Smooth muscle cell (in vitro differentiated cells): ENCODE measurements around the gene FAM193B. TPM values are rescaled to one million over a fixed set of nuclear protein-coding genes. Genes with fewer than 3 reads are reported as not detected.
A peak's percentile ranks its signal among the peaks of the same experiment; 100 is the strongest.

Experiments
- DNase-seq: peaks from one replicate; lab custom pipeline; 2025; ENCODE audit not compliant: unreplicated experiment; lab: John Stamatoyannopoulos, UW
- H2AFZ ChIP-seq: fragments of 200-600 bp; sonication (generic); 2 replicates; pipeline ENCODE4 v1.6.0; 2016; ENCODE audit warnings: antibody characterized with exemption, low read depth, mild to moderate bottlenecking
- H3F3A ChIP-seq: fragments of 200-600 bp; sonication (generic); 2 replicates; pipeline ENCODE4 v1.6.0; 2017; ENCODE audit warnings: antibody characterized with exemption, low read depth
- H3K27ac ChIP-seq: fragments of 200-600 bp; sonication (generic); 2 replicates; pipeline ENCODE4 v1.5.1; 2016; ENCODE audit warnings: low read depth, mild to moderate bottlenecking
- H3K27me3 ChIP-seq: fragments of 200-600 bp; sonication (generic); 2 replicates; pipeline ENCODE4 v1.6.1; 2016; ENCODE audit warnings: low read depth, mild to moderate bottlenecking
- H3K36me3 ChIP-seq: fragments of 200-600 bp; sonication (generic); 2 replicates; pipeline ENCODE4 v1.5.1; 2016; ENCODE audit warnings: low read depth
- H3K4me1 ChIP-seq: fragments of 200-600 bp; sonication (generic); 2 replicates; pipeline ENCODE4 v1.5.1; 2016; ENCODE audit warnings: low read depth
- H3K4me2 ChIP-seq: fragments of 200-600 bp; sonication (generic); 2 replicates; pipeline ENCODE4 v1.6.0; 2016; ENCODE audit warnings: mild to moderate bottlenecking
- H3K4me3 ChIP-seq: fragments of 200-600 bp; sonication (generic); 2 replicates; pipeline ENCODE4 v1.5.1; 2016; ENCODE audit warnings: mild to moderate bottlenecking
- H3K79me2 ChIP-seq: fragments of 200-600 bp; sonication (generic); 2 replicates; pipeline ENCODE4 v1.6.0; 2016; ENCODE audit warnings: low read depth, mild to moderate bottlenecking
- H3K9ac ChIP-seq: fragments of 200-600 bp; sonication (generic); 2 replicates; pipeline ENCODE4 v1.6.0; 2016; ENCODE audit warnings: low read depth
- H3K9me3 ChIP-seq: fragments of 200-600 bp; sonication (generic); replicated peaks from 2 replicates; pipeline ENCODE4 v1.5.1; 2016; ENCODE audit warnings: low read depth
- H4K20me1 ChIP-seq: fragments of 200-600 bp; sonication (generic); 2 replicates; pipeline ENCODE4 v1.6.0; 2016; ENCODE audit warnings: low read depth
- WGBS: methylation state at CpG from one replicate; pipeline ENCODE4 v1.1.7; 2016; ENCODE audit warnings: low lambda C conversion rate; 5-methylcytosine and 5-hydroxymethylcytosine counted together
- polyA plus RNA-seq: library from polyadenylated mRNA; unstranded; fragments of >200 nt; fragmentation: Nextera tagmentation; extraction: Ambion mirVana; gene quantifications from 2 replicates; pipeline ENCODE4 v1.2.1, GENCODE V29; 2016
- total RNA-seq: library from RNA; depleted of rRNA; stranded (reverse); fragments of >200 nt; gene quantifications from 2 replicates; pipeline ENCODE4 v1.2.3, GENCODE V29; 2014
- TF ChIP-seq, protein P1 (sequence below): fragments of 200-600 bp; sonication (generic); IDR thresholded peaks from 2 replicates; pipeline ENCODE4 v1.5.1; 2017; ENCODE audit warnings: borderline replicate concordance, mild to moderate bottlenecking, antibody characterized with exemption; ENCODE audit not compliant: insufficient read depth, poor library complexity, severe bottlenecking

FAM193B gene
- total and polyA plus RNA-seq, 2 experiments from 2014 or later, result 28.3 to 42.8 TPM

DNA sequence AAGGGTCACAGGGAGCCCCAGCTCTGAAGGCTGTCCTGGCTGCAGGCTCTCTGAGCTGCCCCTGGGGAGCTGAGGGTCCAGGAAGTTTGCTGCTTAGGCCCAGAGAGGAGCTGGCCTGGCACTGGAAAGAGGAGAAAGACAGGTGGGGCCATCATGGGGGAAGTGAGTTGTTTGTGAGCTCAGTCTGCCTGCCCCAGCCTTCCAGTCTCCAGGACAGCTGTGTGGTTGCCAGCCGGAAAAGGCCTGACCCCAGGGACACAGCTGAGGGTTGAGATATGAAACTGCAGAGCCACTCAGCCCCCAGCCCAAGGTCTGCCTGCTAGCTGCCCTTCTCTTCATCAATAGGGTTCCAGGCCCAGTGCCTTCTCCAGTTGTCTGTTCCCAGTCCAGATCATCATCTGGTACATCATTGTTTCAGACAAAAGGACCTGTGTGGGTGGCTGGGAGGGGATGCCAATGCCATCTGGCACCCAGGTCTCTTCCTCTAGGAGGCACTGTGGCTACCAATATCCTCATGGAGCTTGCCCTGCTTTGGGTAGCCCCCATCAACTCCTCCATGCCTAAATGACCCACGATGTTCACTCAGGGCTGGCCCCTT, 33.3 kb downstream of the FAM193B start:
- no peak for DNase-seq
- no peaks in the 10 kb centered on the region for H3K36me3 ChIP-seq

DNA sequence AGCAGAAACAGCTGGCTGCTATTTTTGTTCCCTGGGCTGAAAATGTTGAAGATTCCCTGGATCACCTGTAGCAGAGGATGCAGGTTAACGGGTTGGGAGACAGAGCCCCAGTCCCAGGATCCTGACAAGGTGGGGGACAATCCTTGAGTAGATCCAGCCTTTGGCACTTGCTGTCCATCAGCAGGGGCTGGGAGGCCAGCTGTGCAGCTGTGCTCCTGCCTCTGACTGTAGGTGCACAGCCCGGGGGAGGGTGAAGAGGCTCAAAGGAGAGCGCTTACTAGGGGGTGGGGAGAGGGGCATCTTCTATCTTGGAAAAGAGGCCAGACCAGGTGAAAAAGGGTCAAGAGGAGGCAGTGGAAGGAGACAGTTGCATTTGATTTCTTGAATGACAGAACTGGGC, 34.1 kb downstream of the FAM193B start:
- Histone ChIP-seq H3K4me3 (no peak overlapping the region), H2AFZ (no peak overlapping the region), H3K27ac (peak overlapping the region; percentile 52), H3K9ac (no peak overlapping the region), H3K4me2 (no peak overlapping the region), H3K4me1 (peaks cover 7% of the 10 kb centered on the region), H3K9me3 (no peaks in the 10 kb centered on the region), H4K20me1 (no peaks in the 10 kb centered on the region), H3K27me3 (no peaks in the 10 kb centered on the region), H3K79me2 (peaks cover 13% of the 10 kb centered on the region), H3K36me3 (no peaks in the 10 kb centered on the region), H3F3A (peaks cover 9% of the 10 kb centered on the region)
- no peak for DNase-seq
- TF ChIP-seq, protein P1, sequence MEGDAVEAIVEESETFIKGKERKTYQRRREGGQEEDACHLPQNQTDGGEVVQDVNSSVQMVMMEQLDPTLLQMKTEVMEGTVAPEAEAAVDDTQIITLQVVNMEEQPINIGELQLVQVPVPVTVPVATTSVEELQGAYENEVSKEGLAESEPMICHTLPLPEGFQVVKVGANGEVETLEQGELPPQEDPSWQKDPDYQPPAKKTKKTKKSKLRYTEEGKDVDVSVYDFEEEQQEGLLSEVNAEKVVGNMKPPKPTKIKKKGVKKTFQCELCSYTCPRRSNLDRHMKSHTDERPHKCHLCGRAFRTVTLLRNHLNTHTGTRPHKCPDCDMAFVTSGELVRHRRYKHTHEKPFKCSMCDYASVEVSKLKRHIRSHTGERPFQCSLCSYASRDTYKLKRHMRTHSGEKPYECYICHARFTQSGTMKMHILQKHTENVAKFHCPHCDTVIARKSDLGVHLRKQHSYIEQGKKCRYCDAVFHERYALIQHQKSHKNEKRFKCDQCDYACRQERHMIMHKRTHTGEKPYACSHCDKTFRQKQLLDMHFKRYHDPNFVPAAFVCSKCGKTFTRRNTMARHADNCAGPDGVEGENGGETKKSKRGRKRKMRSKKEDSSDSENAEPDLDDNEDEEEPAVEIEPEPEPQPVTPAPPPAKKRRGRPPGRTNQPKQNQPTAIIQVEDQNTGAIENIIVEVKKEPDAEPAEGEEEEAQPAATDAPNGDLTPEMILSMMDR, result no peak
- WGBS, result 100% methylated on average over 3 of the region's 3 CpGs

More for the DNA sequence above, 33.3 kb downstream of the FAM193B start:
- Histone ChIP-seq H3K9ac (no peak overlapping the region), H3K4me2 (no peak overlapping the region), H3K4me1 (peaks cover 2% of the 10 kb centered on the region), H3K27ac (no peak overlapping the region), H3K27me3 (no peaks in the 10 kb centered on the region), H3K79me2 (peaks cover 6% of the 10 kb centered on the region), H4K20me1 (no peaks in the 10 kb centered on the region), H2AFZ (no peak overlapping the region), H3K9me3 (no peaks in the 10 kb centered on the region), H3K4me3 (no peak overlapping the region), H3F3A (peaks cover 9% of the 10 kb centered on the region)
- 92% methylated on average over 2 of the region's 2 CpGs for WGBS
- TF ChIP-seq, protein P1, result no peak

DNA sequence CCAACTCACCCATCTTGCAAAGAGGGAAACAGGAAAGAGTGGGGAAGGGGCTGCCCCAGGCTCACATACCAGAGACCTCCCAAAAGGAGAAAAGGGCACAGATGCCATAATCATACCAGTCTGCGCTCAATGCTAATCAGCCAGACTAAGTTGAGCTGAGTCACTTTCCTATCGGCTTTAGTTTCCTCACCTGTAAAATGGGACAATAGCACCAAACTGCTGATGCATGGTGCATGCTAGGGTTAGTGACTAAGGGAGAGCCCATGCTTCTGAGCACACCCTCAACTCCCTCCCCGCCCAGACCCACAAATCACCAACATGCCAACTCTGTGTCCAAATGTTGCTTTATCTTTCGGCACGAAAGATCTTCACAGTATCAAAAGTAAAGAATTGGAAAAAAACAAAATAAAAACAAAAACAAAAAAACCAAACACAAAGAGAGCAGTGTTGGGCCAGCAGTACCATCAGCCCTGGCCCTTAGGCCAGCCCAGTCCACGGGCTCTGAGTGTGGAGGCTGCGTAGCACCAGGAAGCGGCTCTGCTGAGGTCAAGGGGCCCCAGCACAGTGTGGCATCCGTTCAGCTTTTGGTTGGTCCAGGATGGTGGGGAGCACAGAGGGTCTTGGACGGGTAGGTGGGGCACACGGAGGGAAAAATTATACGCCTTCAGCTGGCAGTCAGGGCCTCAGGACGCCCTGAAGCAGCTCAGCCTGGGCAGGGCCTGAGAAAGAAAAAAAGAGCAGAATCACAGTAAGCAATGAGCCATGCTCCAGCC, 34.7 kb downstream of the FAM193B start:
- Histone ChIP-seq H3K36me3 (no peaks in the 10 kb centered on the region), H3K27ac (peak overlapping the region; percentile 52), H3K9ac (no peak overlapping the region), H3K4me1 (peaks cover 7% of the 10 kb centered on the region), H4K20me1 (no peaks in the 10 kb centered on the region), H3K4me3 (no peak overlapping the region), H3K79me2 (peaks cover 20% of the 10 kb centered on the region), H3K27me3 (no peaks in the 10 kb centered on the region), H2AFZ (no peak overlapping the region), H3K9me3 (no peaks in the 10 kb centered on the region), H3F3A (peaks cover 9% of the 10 kb centered on the region), H3K4me2 (no peak overlapping the region)
- TF ChIP-seq, protein P1, result no peak
- no peak for DNase-seq
- WGBS, result 81% methylated on average over 13 of the region's 13 CpGs
